ENCODE results near the gene SLC15A5. TPM values are rescaled to one million over a fixed set of nuclear protein-coding genes. Genes with fewer than 3 reads are reported as not detected.

Gene SLC15A5
- total RNA-seq, 2 donors from 2014 or later, result not detected

DNA sequence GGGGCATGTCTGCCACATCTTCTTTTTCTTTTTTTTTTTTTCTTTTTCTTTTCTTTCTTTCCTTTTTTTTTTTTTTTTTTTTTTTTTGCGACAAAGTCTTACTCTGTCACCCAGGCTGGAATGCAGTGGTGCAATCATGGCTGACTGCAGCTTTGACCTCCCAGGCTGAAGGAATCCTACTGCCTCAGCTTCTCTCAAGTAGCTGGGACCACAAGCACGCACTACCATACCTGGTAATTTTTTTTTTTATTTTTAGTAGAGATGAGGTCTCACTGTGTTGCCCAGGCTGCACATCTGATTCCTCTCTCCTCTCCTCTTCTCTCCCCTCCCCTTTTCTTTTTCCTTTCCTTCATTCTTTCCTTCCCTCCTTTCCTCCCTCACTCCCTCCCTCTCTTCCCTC, 18.5 kb downstream of the SLC15A5 start:
- WGBS, 2 donors, result 54 to 83% methylated on average over 2 of the region's 2 CpGs

DNA sequence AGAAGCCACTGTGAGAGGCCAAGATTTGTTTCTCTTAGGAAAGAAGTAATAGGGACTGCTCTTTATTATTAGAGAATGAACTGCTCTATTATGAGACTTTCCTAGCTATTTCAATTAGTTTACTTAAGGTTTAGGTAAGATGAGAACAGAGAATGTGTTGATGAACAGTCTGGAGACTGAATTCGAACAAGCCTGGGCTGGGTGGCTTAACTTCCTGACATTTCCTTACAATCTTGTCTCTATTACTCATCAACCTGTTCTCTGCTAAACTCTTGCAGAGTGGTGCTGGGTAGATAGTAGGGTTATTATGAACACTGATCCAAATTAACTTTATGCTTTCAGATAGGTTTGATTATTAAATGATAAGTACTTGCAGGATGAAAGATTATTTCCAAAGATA, 31.2 kb downstream of the SLC15A5 start:
- 82 to 86% methylated on average over 1 of the region's 1 CpG for WGBS, 2 donors
- Histone ChIP-seq H3K4me1 (no peaks in the 10 kb centered on the region), H3K36me3 (replicated peaks in 1 of 2; ENCODE audit: insufficient read depth in 1 of 2, low read depth in 2 of 2) (no peaks in the 10 kb centered on the region), H3K27ac (no peak overlapping the region), H3K4me3 (no peak overlapping the region), H3K27me3 (no peaks in the 10 kb centered on the region), H3K9me3 (no peaks in the 10 kb centered on the region)
- ATAC-seq, result no peak
- no peak for DNase-seq
- intact Hi-C loops (cut with DNase I), result no loop called here
- TF ChIP-seq, protein P1, sequence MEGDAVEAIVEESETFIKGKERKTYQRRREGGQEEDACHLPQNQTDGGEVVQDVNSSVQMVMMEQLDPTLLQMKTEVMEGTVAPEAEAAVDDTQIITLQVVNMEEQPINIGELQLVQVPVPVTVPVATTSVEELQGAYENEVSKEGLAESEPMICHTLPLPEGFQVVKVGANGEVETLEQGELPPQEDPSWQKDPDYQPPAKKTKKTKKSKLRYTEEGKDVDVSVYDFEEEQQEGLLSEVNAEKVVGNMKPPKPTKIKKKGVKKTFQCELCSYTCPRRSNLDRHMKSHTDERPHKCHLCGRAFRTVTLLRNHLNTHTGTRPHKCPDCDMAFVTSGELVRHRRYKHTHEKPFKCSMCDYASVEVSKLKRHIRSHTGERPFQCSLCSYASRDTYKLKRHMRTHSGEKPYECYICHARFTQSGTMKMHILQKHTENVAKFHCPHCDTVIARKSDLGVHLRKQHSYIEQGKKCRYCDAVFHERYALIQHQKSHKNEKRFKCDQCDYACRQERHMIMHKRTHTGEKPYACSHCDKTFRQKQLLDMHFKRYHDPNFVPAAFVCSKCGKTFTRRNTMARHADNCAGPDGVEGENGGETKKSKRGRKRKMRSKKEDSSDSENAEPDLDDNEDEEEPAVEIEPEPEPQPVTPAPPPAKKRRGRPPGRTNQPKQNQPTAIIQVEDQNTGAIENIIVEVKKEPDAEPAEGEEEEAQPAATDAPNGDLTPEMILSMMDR (IDR thresholded peaks at IDR 0.05), result no peak
- TF ChIP-seq POLR2A (IDR thresholded peaks at IDR 0.05), result no peak

More for the DNA sequence above, 18.5 kb downstream of the SLC15A5 start:
- H3K4me1 ChIP-seq, result no peaks in the 10 kb centered on the region
- no peaks in the 10 kb centered on the region for H3K36me3 ChIP-seq (replicated peaks in 1 of 2; ENCODE audit: insufficient read depth in 1 of 2, low read depth in 2 of 2)
- DNase-seq (no peak), ATAC-seq (no peak)
- intact Hi-C loops (cut with DNase I), result no loop called here
- no peak overlapping the region for H3K4me3 ChIP-seq
- no peaks in the 10 kb centered on the region for H3K27me3 ChIP-seq
- TF ChIP-seq POLR2A (IDR thresholded peaks at IDR 0.05), result no peak
- TF ChIP-seq, protein P1 (IDR thresholded peaks at IDR 0.05), result no peak
- no peak overlapping the region for H3K27ac ChIP-seq
- H3K9me3 ChIP-seq, result peaks cover 0 to 5% (median 0%) of the 10 kb centered on the region in 3 donors

DNA sequence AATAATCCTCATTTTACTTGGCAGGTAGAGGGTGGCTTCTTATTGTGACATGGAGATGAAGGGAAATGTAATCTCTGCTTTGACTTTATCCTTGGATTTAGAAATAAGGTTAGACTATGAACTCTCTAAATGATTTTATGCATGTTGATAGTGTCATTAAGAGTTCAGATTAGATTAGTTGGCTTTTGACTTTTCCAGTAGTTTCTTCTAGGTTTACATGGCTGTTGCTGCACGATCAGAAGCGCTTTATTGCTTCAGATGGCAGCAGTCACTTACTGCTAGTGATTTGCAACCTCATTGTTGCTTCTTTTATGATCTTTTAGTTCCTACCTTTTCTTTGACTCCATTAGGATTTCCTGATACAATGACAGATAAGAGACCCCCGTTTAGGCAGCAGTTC, 32.3 kb downstream of the SLC15A5 start:
- DNase-seq (no peak), ATAC-seq (no peak)
- WGBS, 2 donors, result 75 to 82% methylated on average over 3 of the region's 3 CpGs

DNA sequence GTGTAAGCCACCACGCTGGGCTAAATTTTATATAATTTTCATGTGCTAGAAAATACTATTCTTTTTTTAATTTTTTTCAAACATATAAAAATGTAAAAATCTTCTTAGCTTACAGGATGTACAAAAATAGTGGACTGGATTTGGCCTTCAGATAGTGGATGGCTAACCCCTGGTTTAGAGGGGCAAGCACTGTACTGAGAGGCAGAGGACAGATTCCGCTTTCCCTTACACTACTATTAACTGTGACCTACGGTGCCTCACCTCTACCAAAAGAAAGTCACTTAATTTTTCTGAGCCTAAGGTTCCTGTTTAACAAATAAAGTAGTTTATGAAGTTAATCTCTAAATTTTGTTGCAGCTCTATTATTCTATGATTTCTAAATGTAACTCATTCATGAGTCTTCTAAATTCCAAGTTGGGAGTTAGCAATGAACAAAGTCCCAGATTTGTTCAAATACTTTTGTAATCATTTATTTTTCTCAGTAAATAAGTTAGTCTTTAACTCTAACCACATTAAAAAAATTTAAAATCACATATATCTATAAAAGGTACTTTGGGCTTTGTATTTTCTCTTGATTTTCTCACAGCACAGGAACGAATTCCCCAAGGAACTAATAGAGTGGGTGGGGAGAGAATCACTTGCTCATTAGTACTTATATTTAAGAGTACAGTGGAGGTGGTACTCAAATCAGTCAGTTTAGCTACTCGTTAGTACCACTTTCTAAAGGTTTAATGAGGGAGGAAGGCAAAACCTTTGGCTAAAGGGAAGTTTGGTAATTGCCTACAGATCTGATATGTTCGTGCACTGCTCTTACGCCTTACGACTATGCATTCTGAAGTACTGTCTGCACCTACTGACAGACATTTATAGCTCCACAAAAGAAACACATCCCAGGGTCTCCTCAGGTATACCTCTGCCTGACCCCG, 33.7 kb downstream of the SLC15A5 start:
- intact Hi-C loops (cut with DNase I), result no loop called here
- ATAC-seq (no peak), DNase-seq (no peak)
- WGBS, 2 donors, result 81 to 83% methylated on average over 9 of the region's 9 CpGs
- H3K27me3 ChIP-seq, result no peaks in the 10 kb centered on the region
- H3K27ac ChIP-seq, result no peak overlapping the region
- H3K4me3 ChIP-seq, result no peak overlapping the region
- H3K9me3 ChIP-seq, result no peaks in the 10 kb centered on the region
- no peaks in the 10 kb centered on the region for H3K36me3 ChIP-seq (replicated peaks in 1 of 2; ENCODE audit: insufficient read depth in 1 of 2, low read depth in 2 of 2)
- no peak for TF ChIP-seq POLR2A (IDR thresholded peaks at IDR 0.05)
- TF ChIP-seq, protein P1 (IDR thresholded peaks at IDR 0.05), result no peak
- H3K4me1 ChIP-seq, result no peaks in the 10 kb centered on the region

More for the DNA sequence above, 32.3 kb downstream of the SLC15A5 start:
- intact Hi-C loops (cut with DNase I), result no loop called here
- Histone ChIP-seq H3K4me3 (no peak overlapping the region), H3K9me3 (no peaks in the 10 kb centered on the region), H3K27ac (no peak overlapping the region), H3K36me3 (replicated peaks in 1 of 2; ENCODE audit: insufficient read depth in 1 of 2, low read depth in 2 of 2) (no peaks in the 10 kb centered on the region), H3K27me3 (no peaks in the 10 kb centered on the region), H3K4me1 (no peaks in the 10 kb centered on the region)
- TF ChIP-seq, protein P1 (IDR thresholded peaks at IDR 0.05), result no peak
- no peak for TF ChIP-seq POLR2A (IDR thresholded peaks at IDR 0.05)
